Panc1 (cell line): ENCODE data around the gene NTM. TPM values are rescaled to one million over a fixed set of nuclear protein-coding genes. Genes with fewer than 3 reads are reported as not detected.

Experiments used
- ATAC-seq: fragments of 200-7000 bp; cut with Tn5 transposase; 2 replicates; pipeline ENCODE4 v1.9.1; 2020; ENCODE audit warnings: mild to moderate bottlenecking, moderate library complexity
- BruUV-seq: library from RNA; stranded (reverse); fragments of 400-500 nt; replicated peaks from 2 replicates; lab custom pipeline; 2021; lab: Mats Ljungman, UMichigan
- CTCF ChIA-PET: fragments of 300-600 bp; sonication (Branson Sonifier 250); formaldehyde crosslinking; loops from one replicate; lab custom pipeline; 2022; ENCODE audit warnings: antibody characterized with exemption; lab: Charles Lee
- POLR2A ChIA-PET: fragments of 300-600 bp; sonication (Branson Sonifier 250); formaldehyde crosslinking; loops from one replicate; lab custom pipeline; 2022; ENCODE audit warnings: antibody characterized with exemption; lab: Charles Lee
- DNase-seq: peaks from one replicate; pipeline ENCODE4 v3.0.0-alpha.2; 2010; ENCODE audit warnings: low read depth, low spot score
- H3K27ac ChIP-seq: 2 replicates; pipeline ENCODE4 v1.5.1; 2011; ENCODE audit warnings: mild to moderate bottlenecking, low read length, inconsistent platforms
- H3K27me3 ChIP-seq: fragments of 200-500 bp; sonication (Bioruptor generic); 2 replicates; pipeline ENCODE4 v1.6.0; 2014; ENCODE audit warnings: low read length, inconsistent platforms; ENCODE audit not compliant: control insufficient read depth, insufficient read depth
- H3K36me3 ChIP-seq: fragments of 200-500 bp; sonication (Bioruptor generic); 2 replicates; pipeline ENCODE4 v1.5.1; 2014; ENCODE audit warnings: inconsistent platforms, mild to moderate bottlenecking, low read length, moderate library complexity; ENCODE audit not compliant: control insufficient read depth, insufficient read depth
- H3K4me1 ChIP-seq: 2 replicates; pipeline ENCODE4 v1.5.1; 2011; ENCODE audit warnings: inconsistent platforms, mild to moderate bottlenecking, low read length, moderate library complexity; ENCODE audit not compliant: control insufficient read depth, insufficient read depth
- H3K4me3 ChIP-seq, 2 experiments: 2 replicates each; pipeline ENCODE4 v1.5.1; 2011 to 2012; ENCODE audit warnings: low read depth in 2 of 2, low read length in 2 of 2, mild to moderate bottlenecking in 2 of 2, inconsistent platforms in 1 of 2, moderate library complexity in 1 of 2
- H3K9me3 ChIP-seq: fragments of 200-500 bp; sonication (Bioruptor generic); 2 replicates; pipeline ENCODE4 v1.5.1; 2014; ENCODE audit warnings: low read depth, mild to moderate bottlenecking, inconsistent platforms, low read length, moderate library complexity; ENCODE audit not compliant: control insufficient read depth, insufficient read depth
- CTCF ChIP-seq: fragments of 450-650 bp; IDR thresholded peaks from 2 replicates; pipeline ENCODE4 v1.5.1; 2017; ENCODE audit warnings: mild to moderate bottlenecking
- POLR2AphosphoS5 ChIP-seq: IDR thresholded peaks from 2 replicates; pipeline ENCODE4 v1.6.1; 2012; ENCODE audit warnings: mild to moderate bottlenecking, low read depth, low read length, moderate library complexity
- SIN3A ChIP-seq: IDR thresholded peaks from 2 replicates; pipeline ENCODE4 v1.6.1; 2012; ENCODE audit warnings: low read depth, mild to moderate bottlenecking, low read length, moderate library complexity, borderline replicate concordance; ENCODE audit not compliant: insufficient read depth
- TCF7L2 ChIP-seq: IDR thresholded peaks from 2 replicates; pipeline ENCODE4 v1.6.1; 2011; ENCODE audit warnings: mild to moderate bottlenecking, low read depth, low read length, inconsistent platforms
- in situ Hi-C: cut with HindIII; loops from 2 replicates; pipeline ENCODE4 v1.10.0; 2016; ENCODE audit warnings: low sequenced_read_pairs, low pct_unique_long_range_greater_than_20kb
- intact Hi-C: fragments of 100-400 bp; cut with micrococcal nuclease; formaldehyde crosslinking; loops from one replicate; pipeline ENCODE4 v1.10.0; 2022; ENCODE audit not compliant: unreplicated experiment
- total RNA-seq: library from RNA; stranded (reverse); gene quantifications from one replicate; pipeline ENCODE4 v1.2.1, GENCODE V29; 2021; ENCODE audit not compliant: unreplicated experiment
- TF ChIP-seq, protein P1 (sequence below), 2 experiments: IDR thresholded peaks; 2 replicates each; pipeline ENCODE4 v1.6.1; 2011 to 2012; ENCODE audit warnings: low read depth in 2 of 2, control low read depth in 1 of 2, low read length in 1 of 2, mild to moderate bottlenecking in 1 of 2, moderate library complexity in 1 of 2; ENCODE audit not compliant: insufficient read depth in 1 of 2

The NTM gene
- total RNA-seq, 1 experiment from 2014 or later = 0.10 TPM

DNA sequence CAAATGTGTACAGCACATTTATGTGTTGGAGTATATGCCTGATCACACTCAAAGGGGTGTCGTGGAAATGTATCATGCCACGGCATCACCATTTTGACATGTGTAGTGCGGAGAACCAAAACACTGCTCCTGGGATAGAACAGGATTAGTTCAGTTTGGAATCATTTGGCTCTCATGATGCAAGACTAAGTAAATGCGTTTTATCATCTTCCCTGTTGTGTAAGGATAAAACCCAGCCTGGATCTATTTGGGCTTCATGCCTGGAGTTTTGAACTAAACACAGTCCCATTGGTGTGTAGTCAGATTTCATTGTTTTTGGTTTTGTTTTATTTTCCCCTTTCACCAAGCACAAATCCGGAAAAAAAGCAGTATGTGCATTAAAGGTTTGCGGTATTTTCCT is 574.3 kb downstream of the NTM start:
- in situ Hi-C loops = no loop called here

GRCh38 chr11:131945706-131946105 is 575.3 kb downstream of the NTM start:
- ChIA-PET CTCF (no interaction called here), POLR2A (no interaction called here)
- no peaks in the 10 kb centered on the region for H3K4me1 ChIP-seq
- no TSS peak for BruUV-seq
- no peaks in the 10 kb centered on the region for H3K27me3 ChIP-seq
- H3K9me3 ChIP-seq = no peaks in the 10 kb centered on the region
- H3K36me3 ChIP-seq = no peaks in the 10 kb centered on the region
- DNase-seq = no peak
- ATAC-seq = no peak
- TF ChIP-seq POLR2AphosphoS5 (no peak), SIN3A (no peak)
- TF ChIP-seq, protein P1, sequence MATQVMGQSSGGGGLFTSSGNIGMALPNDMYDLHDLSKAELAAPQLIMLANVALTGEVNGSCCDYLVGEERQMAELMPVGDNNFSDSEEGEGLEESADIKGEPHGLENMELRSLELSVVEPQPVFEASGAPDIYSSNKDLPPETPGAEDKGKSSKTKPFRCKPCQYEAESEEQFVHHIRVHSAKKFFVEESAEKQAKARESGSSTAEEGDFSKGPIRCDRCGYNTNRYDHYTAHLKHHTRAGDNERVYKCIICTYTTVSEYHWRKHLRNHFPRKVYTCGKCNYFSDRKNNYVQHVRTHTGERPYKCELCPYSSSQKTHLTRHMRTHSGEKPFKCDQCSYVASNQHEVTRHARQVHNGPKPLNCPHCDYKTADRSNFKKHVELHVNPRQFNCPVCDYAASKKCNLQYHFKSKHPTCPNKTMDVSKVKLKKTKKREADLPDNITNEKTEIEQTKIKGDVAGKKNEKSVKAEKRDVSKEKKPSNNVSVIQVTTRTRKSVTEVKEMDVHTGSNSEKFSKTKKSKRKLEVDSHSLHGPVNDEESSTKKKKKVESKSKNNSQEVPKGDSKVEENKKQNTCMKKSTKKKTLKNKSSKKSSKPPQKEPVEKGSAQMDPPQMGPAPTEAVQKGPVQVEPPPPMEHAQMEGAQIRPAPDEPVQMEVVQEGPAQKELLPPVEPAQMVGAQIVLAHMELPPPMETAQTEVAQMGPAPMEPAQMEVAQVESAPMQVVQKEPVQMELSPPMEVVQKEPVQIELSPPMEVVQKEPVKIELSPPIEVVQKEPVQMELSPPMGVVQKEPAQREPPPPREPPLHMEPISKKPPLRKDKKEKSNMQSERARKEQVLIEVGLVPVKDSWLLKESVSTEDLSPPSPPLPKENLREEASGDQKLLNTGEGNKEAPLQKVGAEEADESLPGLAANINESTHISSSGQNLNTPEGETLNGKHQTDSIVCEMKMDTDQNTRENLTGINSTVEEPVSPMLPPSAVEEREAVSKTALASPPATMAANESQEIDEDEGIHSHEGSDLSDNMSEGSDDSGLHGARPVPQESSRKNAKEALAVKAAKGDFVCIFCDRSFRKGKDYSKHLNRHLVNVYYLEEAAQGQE (IDR thresholded peaks at IDR 0.05; ENCODE audit: insufficient read depth in 1 of 2, low read depth in 2 of 2, low read length in 1 of 2) = no peak
- in situ Hi-C loops (no loop called here), intact Hi-C loops (no loop called here)
- no peak overlapping the region for H3K27ac ChIP-seq
- no peak overlapping the region for H3K4me3 ChIP-seq

More for the DNA sequence above, 574.3 kb downstream of the NTM start:
- CTCF ChIA-PET = no interaction called here
- ATAC-seq (no peak), DNase-seq (no peak)
- Histone ChIP-seq H3K27me3 (no peaks in the 10 kb centered on the region), H3K36me3 (no peaks in the 10 kb centered on the region), H3K27ac (no peak overlapping the region), H3K4me1 (no peaks in the 10 kb centered on the region), H3K4me3 (no peak overlapping the region), H3K9me3 (no peaks in the 10 kb centered on the region)
- intact Hi-C loops = no loop called here
- POLR2A ChIA-PET = no interaction called here
- TF ChIP-seq CTCF = no peak
- TF ChIP-seq, protein P1 (IDR thresholded peaks at IDR 0.05; ENCODE audit: insufficient read depth in 1 of 2, low read depth in 2 of 2, low read length in 1 of 2) = no peak
- no peak for TF ChIP-seq TCF7L2
- no peak for TF ChIP-seq SIN3A
- no peak for TF ChIP-seq POLR2AphosphoS5
- BruUV-seq = no TSS peak
